Endothelial cell of umbilical vein (primary cell): ENCODE results near the gene CIPC. TPM values are rescaled to one million over a fixed set of nuclear protein-coding genes. Genes with fewer than 3 reads are reported as not detected.

Source experiments
- BruUV-seq: library from RNA; stranded (reverse); fragments of 400-500 nt; replicated peaks from 2 replicates; lab custom pipeline; 2021; lab: Mats Ljungman, UMichigan
- CTCF ChIA-PET: fragments of 300-600, 350-600 bp; sonication (Branson Sonifier 250); formaldehyde crosslinking; loops from one replicate; lab custom pipeline; 2021; ENCODE audit warnings: antibody characterized with exemption, inconsistent platforms; lab: Charles Lee
- POLR2A ChIA-PET: fragments of 300-600, 350-600 bp; sonication (Branson Sonifier 250); formaldehyde crosslinking; loops from one replicate; lab custom pipeline; 2021; ENCODE audit warnings: antibody characterized with exemption, inconsistent platforms; lab: Charles Lee
- DNase-seq: peaks from one replicate; pipeline ENCODE4 v3.0.0-alpha.2; 2011; ENCODE audit warnings: low read depth, low spot score
- FAIRE-seq: peaks from 2 replicates; lab custom pipeline; 2011; peaks lifted over from hg19 to GRCh38; lab: Jason Lieb, UNC
- H2AFZ ChIP-seq: 2 replicates; pipeline ENCODE4 v1.6.0; 2012; ENCODE audit warnings: low read depth, low read length, control low read depth, inconsistent platforms
- H3K27ac ChIP-seq: 2 replicates; pipeline ENCODE4 v1.5.1; 2011; ENCODE audit warnings: low read depth, mild to moderate bottlenecking, control low read depth, low read length, moderate library complexity; ENCODE audit not compliant: insufficient read depth
- H3K27me3 ChIP-seq, 2 experiments: 2 replicates each; pipeline versions ENCODE4 v1.6.0 to v1.6.1; 2011; ENCODE audit warnings: low read length in 2 of 2, mixed read lengths in 1 of 2; ENCODE audit not compliant: control insufficient read depth in 2 of 2, insufficient read depth in 2 of 2
- H3K36me3 ChIP-seq, 2 experiments: 2 replicates in 1 of 2; 3 replicates in 1 of 2; pipeline ENCODE4 v1.5.1; 2011; ENCODE audit warnings: low read length in 2 of 2, mild to moderate bottlenecking in 1 of 2, moderate library complexity in 1 of 2; ENCODE audit not compliant: control insufficient read depth in 2 of 2, insufficient read depth in 2 of 2; ENCODE audit errors: extremely low read depth in 1 of 2
- H3K4me1 ChIP-seq: 3 replicates; pipeline ENCODE4 v1.5.1; 2011; ENCODE audit warnings: mild to moderate bottlenecking, low read length; ENCODE audit not compliant: control insufficient read depth, insufficient read depth; ENCODE audit errors: extremely low read depth
- H3K4me2 ChIP-seq: 2 replicates; pipeline ENCODE4 v1.6.1; 2011; ENCODE audit warnings: low read length, control low read depth, mixed read lengths; ENCODE audit not compliant: insufficient read depth
- H3K4me3 ChIP-seq, 3 experiments: fragments of 200-600 bp in 1 of 3; sonication (generic), shearing (Covaris generic) in 1 of 3; replicated peaks in 1 of 3; 2 replicates each; pipeline ENCODE4 v1.5.1; 2011 to 2016; ENCODE audit warnings: control low read depth in 3 of 3, low read length in 3 of 3, mild to moderate bottlenecking in 2 of 3, inconsistent platforms in 1 of 3, low read depth in 1 of 3, moderate library complexity in 1 of 3; ENCODE audit not compliant: insufficient read depth in 1 of 3
- H3K79me2 ChIP-seq: 2 replicates; pipeline ENCODE4 v1.6.0; 2012; ENCODE audit warnings: low read length, inconsistent platforms; ENCODE audit not compliant: control insufficient read depth, insufficient read depth
- H3K9ac ChIP-seq: replicated peaks from 2 replicates; pipeline ENCODE3; 2011; ENCODE audit warnings: low read length, control low read depth; ENCODE audit not compliant: insufficient read depth; ENCODE audit errors: extremely low read depth
- H3K9me1 ChIP-seq: replicated peaks from 3 replicates; pipeline ENCODE4 v1.6.0; 2011; ENCODE audit warnings: mild to moderate bottlenecking, low read length; ENCODE audit not compliant: control insufficient read depth, insufficient read depth; ENCODE audit errors: extremely low read depth
- H3K9me3 ChIP-seq: replicated peaks from 2 replicates; pipeline ENCODE4 v1.5.1; 2012; ENCODE audit warnings: low read length, inconsistent platforms; ENCODE audit not compliant: control insufficient read depth, insufficient read depth
- H4K20me1 ChIP-seq: replicated peaks from 2 replicates; pipeline ENCODE3; 2011; ENCODE audit warnings: mild to moderate bottlenecking, low read length; ENCODE audit not compliant: control insufficient read depth, insufficient read depth; ENCODE audit errors: extremely low read depth
- EZH2 ChIP-seq: IDR thresholded peaks from 2 replicates; pipeline ENCODE4 v1.6.1; 2012; ENCODE audit warnings: borderline replicate concordance, low read depth, mild to moderate bottlenecking, moderate library complexity, low read length, inconsistent platforms; ENCODE audit not compliant: severe bottlenecking
- FOS ChIP-seq: IDR thresholded peaks from 2 replicates; pipeline ENCODE4 v1.6.1; 2011; ENCODE audit warnings: mild to moderate bottlenecking, low read length, moderate library complexity, borderline replicate concordance; ENCODE audit not compliant: insufficient read depth
- GATA2 ChIP-seq: IDR thresholded peaks from 2 replicates; pipeline ENCODE4 v1.7.0; 2011; ENCODE audit warnings: low read depth, mild to moderate bottlenecking, moderate library complexity, mixed read lengths, low read length; ENCODE audit not compliant: insufficient read length, insufficient read depth
- JUN ChIP-seq: IDR thresholded peaks from 2 replicates; pipeline ENCODE4 v1.6.1; 2011; ENCODE audit warnings: borderline replicate concordance, low read depth; ENCODE audit not compliant: insufficient read length, insufficient read depth
- MYC ChIP-seq: IDR thresholded peaks from one replicate; pipeline ENCODE4 v1.6.1; 2011; ENCODE audit warnings: mild to moderate bottlenecking, low read depth, low read length
- POLR2A ChIP-seq: IDR thresholded peaks from 2 replicates; pipeline ENCODE4 v1.6.1; 2012; ENCODE audit warnings: low read depth, mild to moderate bottlenecking, control low read depth, low read length
- POLR2AphosphoS5 ChIP-seq: IDR thresholded peaks from 2 replicates; pipeline ENCODE4 v1.6.1; 2012; ENCODE audit warnings: low read depth, mild to moderate bottlenecking, control low read depth, low read length, moderate library complexity; ENCODE audit not compliant: insufficient read depth
- dilution Hi-C: fragments of 300-500 bp; cut with MboI; formaldehyde crosslinking; loops from one replicate; pipeline ENCODE4 v1.15.0; 2019; ENCODE audit warnings: low sequenced_read_pairs; ENCODE audit not compliant: extremely low pct_ligation_motif_present
- intact Hi-C: fragments of 100-400 bp; cut with micrococcal nuclease; formaldehyde crosslinking; loops from one replicate; pipeline ENCODE4 v1.10.0; 2022
- polyA plus RNA-seq, 4 experiments: library from polyadenylated mRNA; depleted of rRNA in 3 of 4; stranded (reverse) in 3 of 4; unstranded in 1 of 4; fragments of >200 nt; gene quantifications; 2 replicates each; pipeline versions ENCODE4 v1.2.1 to v1.2.3, GENCODE V29; 2011 to 2012; ENCODE audit warnings: missing spikeins in 1 of 4
- total RNA-seq: library from RNA; stranded (reverse); gene quantifications from 2 replicates; pipeline ENCODE4 v1.2.3, GENCODE V29; 2021
- TF ChIP-seq, protein P1 (sequence below), 2 donors: IDR thresholded peaks; 1 replicate in 1 of 2; 2 replicates in 1 of 2; pipeline ENCODE4 v1.5.1; 2011; ENCODE audit warnings: low read length in 2 of 2, mild to moderate bottlenecking in 2 of 2, moderate library complexity in 2 of 2, control low read depth in 1 of 2, inconsistent platforms in 1 of 2, low read depth in 1 of 2; ENCODE audit not compliant: insufficient read depth in 1 of 2; ENCODE audit errors: extremely low read depth in 1 of 2
- TF ChIP-seq, protein P2 (sequence below): IDR thresholded peaks from 2 replicates; pipeline ENCODE4 v1.6.1; 2011; ENCODE audit not compliant: insufficient read depth, insufficient read length

CIPC gene
- total and polyA plus RNA-seq, 2 donors (not counting 3 experiments of a cell fraction or from before 2014, with no cell fraction given), result 8.8 to 17.4 TPM

DNA sequence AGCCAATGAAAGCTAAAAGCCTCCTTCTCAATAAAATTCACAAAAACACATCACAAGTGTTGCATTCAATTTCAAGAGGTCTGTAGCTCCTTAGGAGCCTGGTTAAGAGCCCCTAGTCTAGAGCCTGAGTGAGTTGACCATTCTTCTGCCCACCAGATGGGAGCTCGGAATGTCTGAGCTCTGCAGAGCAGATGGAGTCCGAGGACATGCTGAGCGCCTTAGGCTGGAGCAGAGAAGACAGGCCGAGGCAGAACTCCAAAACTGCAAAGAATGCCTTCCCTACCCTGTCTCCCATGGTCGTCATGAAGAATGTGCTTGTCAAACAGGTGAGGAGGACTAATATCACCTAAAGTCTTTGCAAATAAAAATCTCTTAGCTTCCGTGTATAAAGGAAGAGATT lies 11.6 kb downstream of the CIPC start:
- CTCF ChIA-PET, result interaction anchor here (1.2 to 1.8 kb wide), 4 partner anchors 10 to 237 kb away, joined by 3 to 10 read pairs (median 4); partner anchors contain the start of gene CIPC
- no TSS peak for BruUV-seq
- H2AFZ ChIP-seq, result no peak overlapping the region
- intact Hi-C loops (no loop called here), dilution Hi-C loops (no loop called here)
- peaks cover 14% of the 10 kb centered on the region for H3K4me1 ChIP-seq
- H3K27me3 ChIP-seq, result no peaks in the 10 kb centered on the region
- no peaks in the 10 kb centered on the region for H3K9me3 ChIP-seq
- POLR2A ChIA-PET, result no interaction called here
- no peak overlapping the region for H3K4me2 ChIP-seq
- H3K9me1 ChIP-seq, result no peaks in the 10 kb centered on the region
- no peak overlapping the region for H3K4me3 ChIP-seq
- peaks cover 12 to 18% of the 10 kb centered on the region in 2 experiments for H3K36me3 ChIP-seq
- no peak overlapping the region for H3K9ac ChIP-seq
- DNase-seq, result no peak
- H3K79me2 ChIP-seq, result peaks cover under 1% of the 10 kb centered on the region
- H4K20me1 ChIP-seq, result no peaks in the 10 kb centered on the region
- FAIRE-seq, result no peak
- TF ChIP-seq GATA2 (no peak), FOS (no peak), JUN (no peak), POLR2AphosphoS5 (no peak), POLR2A (no peak), EZH2 (no peak), MYC (no peak)
- TF ChIP-seq, protein P1, sequence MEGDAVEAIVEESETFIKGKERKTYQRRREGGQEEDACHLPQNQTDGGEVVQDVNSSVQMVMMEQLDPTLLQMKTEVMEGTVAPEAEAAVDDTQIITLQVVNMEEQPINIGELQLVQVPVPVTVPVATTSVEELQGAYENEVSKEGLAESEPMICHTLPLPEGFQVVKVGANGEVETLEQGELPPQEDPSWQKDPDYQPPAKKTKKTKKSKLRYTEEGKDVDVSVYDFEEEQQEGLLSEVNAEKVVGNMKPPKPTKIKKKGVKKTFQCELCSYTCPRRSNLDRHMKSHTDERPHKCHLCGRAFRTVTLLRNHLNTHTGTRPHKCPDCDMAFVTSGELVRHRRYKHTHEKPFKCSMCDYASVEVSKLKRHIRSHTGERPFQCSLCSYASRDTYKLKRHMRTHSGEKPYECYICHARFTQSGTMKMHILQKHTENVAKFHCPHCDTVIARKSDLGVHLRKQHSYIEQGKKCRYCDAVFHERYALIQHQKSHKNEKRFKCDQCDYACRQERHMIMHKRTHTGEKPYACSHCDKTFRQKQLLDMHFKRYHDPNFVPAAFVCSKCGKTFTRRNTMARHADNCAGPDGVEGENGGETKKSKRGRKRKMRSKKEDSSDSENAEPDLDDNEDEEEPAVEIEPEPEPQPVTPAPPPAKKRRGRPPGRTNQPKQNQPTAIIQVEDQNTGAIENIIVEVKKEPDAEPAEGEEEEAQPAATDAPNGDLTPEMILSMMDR (IDR thresholded peaks at IDR 0.05; ENCODE audit: extremely low read depth in 1 of 2, insufficient read depth in 1 of 2, low read depth in 1 of 2, low read length in 2 of 2), result no peak
- TF ChIP-seq, protein P2, sequence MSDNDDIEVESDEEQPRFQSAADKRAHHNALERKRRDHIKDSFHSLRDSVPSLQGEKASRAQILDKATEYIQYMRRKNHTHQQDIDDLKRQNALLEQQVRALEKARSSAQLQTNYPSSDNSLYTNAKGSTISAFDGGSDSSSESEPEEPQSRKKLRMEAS, result no peak
- no peak overlapping the region for H3K27ac ChIP-seq
